Measurements from ENCODE around the gene WDR70.
A peak's percentile ranks its signal among the peaks of the same experiment; 100 is the strongest.
"Not testable (repeated sequence)": the region's sequence is repeated elsewhere in the genome, so short reads cannot be mapped to it uniquely, and the experiment has no call there.

Gene WDR70

GRCh38 chr5:37412515-37412914, 33.4 kb downstream of the WDR70 start:
- peaks cover 5% of the 10 kb centered on the region for H3K36me3 ChIP-seq (ENCODE audit: control insufficient read depth, insufficient read depth, low read length, severe bottlenecking)
- H3K27me3 ChIP-seq (replicated peaks; ENCODE audit: control insufficient read depth, insufficient read depth, low read length), result no peaks in the 10 kb centered on the region
- H3K9ac ChIP-seq (ENCODE audit: low read length), result no peak overlapping the region
- H3K4me3 ChIP-seq (ENCODE audit: low read length), result no peak overlapping the region
- no peaks in the 10 kb centered on the region for H3K4me1 ChIP-seq (ENCODE audit: control insufficient read depth, insufficient read depth, low read length)
- DNase-seq (ENCODE audit: low read depth), result no peak
- no peaks in the 10 kb centered on the region for H3K9me3 ChIP-seq (ENCODE audit: control insufficient read depth, low read length)

- not testable (repeated sequence) for H3K9me3 ChIP-seq (ENCODE audit: control insufficient read depth, low read length); H3K36me3 ChIP-seq (ENCODE audit: control insufficient read depth, insufficient read depth, low read length, severe bottlenecking); H3K9ac ChIP-seq (ENCODE audit: low read length); DNase-seq (ENCODE audit: low read depth); H3K4me3 ChIP-seq (ENCODE audit: low read length); H3K4me1 ChIP-seq (ENCODE audit: control insufficient read depth, insufficient read depth, low read length); H3K27me3 ChIP-seq (replicated peaks; ENCODE audit: control insufficient read depth, insufficient read depth, low read length)
These were observed 36.3 kb downstream of the WDR70 start for GRCh38 chr5:37415456-37415855.

GRCh38 chr5:37417347-37417746, 38.2 kb downstream of the WDR70 start:
- no peak for DNase-seq (ENCODE audit: low read depth)
- H3K4me3 ChIP-seq (ENCODE audit: low read length), result no peak overlapping the region
- H3K27me3 ChIP-seq (replicated peaks; ENCODE audit: control insufficient read depth, insufficient read depth, low read length), result no peaks in the 10 kb centered on the region
- no peaks in the 10 kb centered on the region for H3K4me1 ChIP-seq (ENCODE audit: control insufficient read depth, insufficient read depth, low read length)
- H3K36me3 ChIP-seq (ENCODE audit: control insufficient read depth, insufficient read depth, low read length, severe bottlenecking), result peaks cover 3% of the 10 kb centered on the region
- H3K9me3 ChIP-seq (ENCODE audit: control insufficient read depth, low read length), result no peaks in the 10 kb centered on the region
- no peak overlapping the region for H3K9ac ChIP-seq (ENCODE audit: low read length)

- Histone ChIP-seq H3K36me3 (ENCODE audit: control insufficient read depth, insufficient read depth, low read length, severe bottlenecking) (peaks cover 3% of the 10 kb centered on the region), H3K9ac (ENCODE audit: low read length) (no peak overlapping the region), H3K9me3 (ENCODE audit: control insufficient read depth, low read length) (no peaks in the 10 kb centered on the region), H3K4me1 (ENCODE audit: control insufficient read depth, insufficient read depth, low read length) (no peaks in the 10 kb centered on the region), H3K4me3 (ENCODE audit: low read length) (no peak overlapping the region), H3K27me3 (replicated peaks; ENCODE audit: control insufficient read depth, insufficient read depth, low read length) (no peaks in the 10 kb centered on the region)
- DNase-seq (ENCODE audit: low read depth), result no peak
These were observed 45.3 kb downstream of the WDR70 start for GRCh38 chr5:37424441-37424840.

GRCh38 chr5:37428044-37428443, 48.9 kb downstream of the WDR70 start:
- Histone ChIP-seq H3K36me3 (ENCODE audit: control insufficient read depth, insufficient read depth, low read length, severe bottlenecking) (peaks cover 3% of the 10 kb centered on the region), H3K4me1 (ENCODE audit: control insufficient read depth, insufficient read depth, low read length) (no peaks in the 10 kb centered on the region), H3K9ac (ENCODE audit: low read length) (no peak overlapping the region), H3K27me3 (replicated peaks; ENCODE audit: control insufficient read depth, insufficient read depth, low read length) (no peaks in the 10 kb centered on the region), H3K9me3 (ENCODE audit: control insufficient read depth, low read length) (no peaks in the 10 kb centered on the region), H3K4me3 (ENCODE audit: low read length) (no peak overlapping the region)
- DNase-seq (ENCODE audit: low read depth), result no peak

- Histone ChIP-seq H3K36me3 (ENCODE audit: control insufficient read depth, insufficient read depth, low read length, severe bottlenecking) (peaks cover 11% of the 10 kb centered on the region), H3K4me1 (ENCODE audit: control insufficient read depth, insufficient read depth, low read length) (peaks cover 21% of the 10 kb centered on the region), H3K4me3 (ENCODE audit: low read length) (peak overlapping the region; percentile 4), H3K9ac (ENCODE audit: low read length) (peak overlapping the region; percentile 11), H3K9me3 (ENCODE audit: control insufficient read depth, low read length) (no peaks in the 10 kb centered on the region), H3K27me3 (replicated peaks; ENCODE audit: control insufficient read depth, insufficient read depth, low read length) (no peaks in the 10 kb centered on the region)
- DNase-seq (ENCODE audit: low read depth), result peak; percentile 21
These were observed 56.1 kb downstream of the WDR70 start for GRCh38 chr5:37435261-37435660.

GRCh38 chr5:37436146-37436934, 57.2 kb downstream of the WDR70 start:
- H3K27me3 ChIP-seq (replicated peaks; ENCODE audit: control insufficient read depth, insufficient read depth, low read length), result no peaks in the 10 kb centered on the region
- H3K4me1 ChIP-seq (ENCODE audit: control insufficient read depth, insufficient read depth, low read length), result peaks cover 21% of the 10 kb centered on the region
- H3K9me3 ChIP-seq (ENCODE audit: control insufficient read depth, low read length), result no peaks in the 10 kb centered on the region
- H3K4me3 ChIP-seq (ENCODE audit: low read length), result no peak overlapping the region
- peaks cover 11% of the 10 kb centered on the region for H3K36me3 ChIP-seq (ENCODE audit: control insufficient read depth, insufficient read depth, low read length, severe bottlenecking)
- DNase-seq (ENCODE audit: low read depth), result no peak
- no peak overlapping the region for H3K9ac ChIP-seq (ENCODE audit: low read length)

- Histone ChIP-seq H3K9ac (ENCODE audit: low read length) (no peak overlapping the region), H3K4me1 (ENCODE audit: control insufficient read depth, insufficient read depth, low read length) (peaks cover 21% of the 10 kb centered on the region), H3K36me3 (ENCODE audit: control insufficient read depth, insufficient read depth, low read length, severe bottlenecking) (peaks cover 7% of the 10 kb centered on the region), H3K27me3 (replicated peaks; ENCODE audit: control insufficient read depth, insufficient read depth, low read length) (no peaks in the 10 kb centered on the region), H3K4me3 (ENCODE audit: low read length) (no peak overlapping the region), H3K9me3 (ENCODE audit: control insufficient read depth, low read length) (no peaks in the 10 kb centered on the region)
- DNase-seq (ENCODE audit: low read depth), result peak; percentile 3
These were observed 58.6 kb downstream of the WDR70 start for GRCh38 chr5:37437711-37438110.

GRCh38 chr5:37445783-37446182, 66.7 kb downstream of the WDR70 start:
- H3K4me1 ChIP-seq (ENCODE audit: control insufficient read depth, insufficient read depth, low read length); H3K4me3 ChIP-seq (ENCODE audit: low read length); H3K27me3 ChIP-seq (replicated peaks; ENCODE audit: control insufficient read depth, insufficient read depth, low read length); H3K9ac ChIP-seq (ENCODE audit: low read length); H3K36me3 ChIP-seq (ENCODE audit: control insufficient read depth, insufficient read depth, low read length, severe bottlenecking); H3K9me3 ChIP-seq (ENCODE audit: control insufficient read depth, low read length); DNase-seq (ENCODE audit: low read depth): not testable (repeated sequence)

- H3K27me3 ChIP-seq (replicated peaks; ENCODE audit: control insufficient read depth, insufficient read depth, low read length), result no peaks in the 10 kb centered on the region
- peaks cover 9% of the 10 kb centered on the region for H3K36me3 ChIP-seq (ENCODE audit: control insufficient read depth, insufficient read depth, low read length, severe bottlenecking)
- DNase-seq (ENCODE audit: low read depth), result peak; percentile 9
- H3K9me3 ChIP-seq (ENCODE audit: control insufficient read depth, low read length), result no peaks in the 10 kb centered on the region
- H3K4me1 ChIP-seq (ENCODE audit: control insufficient read depth, insufficient read depth, low read length), result no peaks in the 10 kb centered on the region
- no peak overlapping the region for H3K4me3 ChIP-seq (ENCODE audit: low read length)
- H3K9ac ChIP-seq (ENCODE audit: low read length), result no peak overlapping the region
These were observed 69.8 kb downstream of the WDR70 start for GRCh38 chr5:37448941-37449340.

GRCh38 chr5:37451991-37452390, 72.9 kb downstream of the WDR70 start:
- not testable (repeated sequence) for H3K27me3 ChIP-seq (replicated peaks; ENCODE audit: control insufficient read depth, insufficient read depth, low read length); DNase-seq (ENCODE audit: low read depth); H3K36me3 ChIP-seq (ENCODE audit: control insufficient read depth, insufficient read depth, low read length, severe bottlenecking); H3K9ac ChIP-seq (ENCODE audit: low read length); H3K4me3 ChIP-seq (ENCODE audit: low read length); H3K9me3 ChIP-seq (ENCODE audit: control insufficient read depth, low read length); H3K4me1 ChIP-seq (ENCODE audit: control insufficient read depth, insufficient read depth, low read length)

- not testable (repeated sequence) for H3K9ac ChIP-seq (ENCODE audit: low read length); H3K36me3 ChIP-seq (ENCODE audit: control insufficient read depth, insufficient read depth, low read length, severe bottlenecking); H3K4me1 ChIP-seq (ENCODE audit: control insufficient read depth, insufficient read depth, low read length); DNase-seq (ENCODE audit: low read depth); H3K9me3 ChIP-seq (ENCODE audit: control insufficient read depth, low read length); H3K4me3 ChIP-seq (ENCODE audit: low read length); H3K27me3 ChIP-seq (replicated peaks; ENCODE audit: control insufficient read depth, insufficient read depth, low read length)
These were observed 74.1 kb downstream of the WDR70 start for GRCh38 chr5:37453252-37453651.

Data from adipocyte (in vitro differentiated cells).